ENCODE data around the gene ADARB1. TPM values are rescaled to one million over a fixed set of nuclear protein-coding genes. Genes with fewer than 3 reads are reported as not detected.

Gene ADARB1
- total RNA-seq, 4 donors from 2014 or later, result 6.8 to 32.2 (median 17.3) TPM

Other genes starting within 250 kb of the ADARB1 start
- 100 to 1,000 TPM; 157 to 552 (median 288) TPM for gene PTTG1IP, start 200.9 kb upstream of the ADARB1 start, total RNA-seq
- gene ITGB2, start 153.7 kb upstream of the ADARB1 start, total RNA-seq, result 10 to 100 TPM; 14.2 to 32.4 (median 24.9) TPM
- gene SLX9, start 134.6 kb upstream of the ADARB1 start, total RNA-seq, result 10 to 100 TPM in 3 of 4 donors, 1 to 10 TPM in 1; 8.1 to 46.0 (median 16.6) TPM
- 10 to 100 TPM; 29.9 to 79.3 (median 33.3) TPM for gene POFUT2, start 213.3 kb downstream of the ADARB1 start, total RNA-seq

Data from transverse colon (tissue), 4 donors.